HFFc6 (cell line): ENCODE results near the gene ABCF2. TPM values are rescaled to one million over a fixed set of nuclear protein-coding genes. Genes with fewer than 3 reads are reported as not detected.
A peak's percentile ranks its signal among the peaks of the same experiment; 100 is the strongest.

Experiments
- DNase-seq: peaks from one replicate; pipeline ENCODE4 v3.0.0-alpha.2; 2018
- H3K27ac Mint-ChIP-seq: 2 replicates; pipeline ENCODE4 v1.8.0; 2020; ENCODE audit warnings: mild to moderate bottlenecking, mixed read lengths
- H3K27me3 Mint-ChIP-seq: 2 replicates; pipeline ENCODE4 v1.8.0; 2021; ENCODE audit warnings: mild to moderate bottlenecking, moderate library complexity, mixed read lengths; ENCODE audit not compliant: insufficient read depth
- H3K36me3 Mint-ChIP-seq: 2 replicates; pipeline ENCODE4 v1.8.0; 2021; ENCODE audit warnings: low read depth, mixed read lengths
- H3K4me1 Mint-ChIP-seq: 2 replicates; pipeline ENCODE4 v1.8.0; 2020; ENCODE audit warnings: low read depth, mixed read lengths
- H3K4me3 Mint-ChIP-seq: 2 replicates; pipeline ENCODE4 v1.8.0; 2020; ENCODE audit warnings: mild to moderate bottlenecking, moderate library complexity, mixed read lengths
- H3K9me3 Mint-ChIP-seq: 2 replicates; pipeline ENCODE4 v1.8.0; 2020; ENCODE audit warnings: mild to moderate bottlenecking, mixed read lengths
- CTCF ChIP-seq: fragments of 200-600 bp; sonication (generic); IDR thresholded peaks from 2 replicates; pipeline ENCODE4 v1.5.0; 2021; ENCODE audit warnings: antibody characterized with exemption, mild to moderate bottlenecking
- total RNA-seq, 6 experiments: library from RNA; stranded (reverse); fragmentation: NEBNext Ultra II Directional; extraction: Animal tissue kit (Norgen Biotek cat#: 25700); gene quantifications; 2 replicates in 1 of 6; 3 replicates in 5 of 6; pipeline ENCODE4 v1.2.3, GENCODE V29; 2021

ABCF2 gene
- total RNA-seq, 6 experiments from 2014 or later = 63.8 to 79.7 (median 67.8) TPM

DNA sequence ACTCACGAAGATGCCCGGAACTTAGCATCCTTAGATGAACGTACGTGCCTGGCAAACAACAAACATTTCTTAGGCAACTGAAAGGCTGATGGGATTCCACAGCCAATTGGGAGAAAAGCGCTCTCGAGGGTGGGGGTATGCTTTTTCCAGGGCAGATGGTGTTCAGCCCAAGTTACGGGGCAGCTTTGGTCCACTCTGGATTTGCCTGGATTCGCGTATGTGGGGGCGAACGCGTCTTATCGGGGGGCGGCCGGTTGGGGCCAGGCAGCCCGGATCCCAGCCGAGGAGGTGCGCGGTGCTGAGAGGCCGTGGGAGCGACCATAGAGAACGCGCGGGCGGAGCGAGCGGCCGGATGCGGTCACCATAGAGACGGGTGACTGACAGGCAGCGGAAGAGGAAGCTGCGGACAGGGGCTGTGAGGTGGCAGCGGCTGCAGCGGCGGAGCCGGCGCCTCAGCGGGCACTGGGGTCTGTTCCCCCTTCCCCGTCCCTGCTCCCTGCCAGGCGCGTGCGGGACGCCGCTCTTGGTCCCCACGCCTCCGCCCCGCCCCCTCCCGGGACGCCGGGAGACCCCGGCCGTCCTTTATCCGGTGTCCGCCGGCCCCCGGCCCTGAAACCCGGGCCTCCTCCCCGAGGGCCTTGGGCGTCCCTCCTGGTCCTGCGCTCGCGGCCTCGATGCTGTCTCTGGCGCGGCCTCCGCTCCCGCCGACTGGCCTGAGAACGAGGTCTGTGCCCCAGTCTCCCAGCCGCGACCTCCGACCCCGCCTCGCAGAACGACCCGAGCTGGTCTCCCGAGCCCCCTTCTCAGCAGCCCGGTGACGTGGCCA is 5.3 kb upstream of the ABCF2 start, which contains the start of gene CHPF2:
Gene CHPF2 (plus strand): TSS at position 393 of the 826 bp plus-strand sequence. CDS start 1,529 bp downstream, outside the sequence.
- TF ChIP-seq CTCF = no peak
- Mint-ChIP-seq H3K4me1 (peaks cover 55% of the 10 kb centered on the region), H3K36me3 (peaks cover 19% of the 10 kb centered on the region), H3K27me3 (peaks cover 4% of the 10 kb centered on the region), H3K4me3 (peak within 1 kb of the TSS; percentile 99), H3K9me3 (no peaks in the 10 kb centered on the region), H3K27ac (peak within 1 kb of the TSS; percentile 99)
- DNase-seq = peak; percentile 87

- H3K4me3 Mint-ChIP-seq = peak overlapping the region; percentile 99; the same call in 1 of the 2 replicates
Measured at GRCh38 chr7:151231080-151231479, 4.1 kb upstream of the ABCF2 start.

GRCh38 chr7:151229249-151229648 is 2.2 kb upstream of the ABCF2 start:
- Mint-ChIP-seq H3K36me3 (peaks cover 36% of the 10 kb centered on the region), H3K4me3 (no peak overlapping the region), H3K27ac (no peak overlapping the region), H3K9me3 (no peaks in the 10 kb centered on the region), H3K27me3 (peaks cover 4% of the 10 kb centered on the region), H3K4me1 (peaks cover 58% of the 10 kb centered on the region)
- DNase-seq = no peak
- TF ChIP-seq CTCF = no peak

More at GRCh38 chr7:151231080-151231479, 4.1 kb upstream of the ABCF2 start:
- Mint-ChIP-seq H3K27me3 (peaks cover 4% of the 10 kb centered on the region), H3K27ac (peak overlapping the region; percentile 99; the same call in 1 of the 2 replicates), H3K4me1 (peaks cover 55% of the 10 kb centered on the region), H3K9me3 (no peaks in the 10 kb centered on the region), H3K36me3 (peaks cover 20% of the 10 kb centered on the region)
- DNase-seq = no peak
- TF ChIP-seq CTCF = no peak

GRCh38 chr7:151228024-151228866 is 1.2 kb upstream of the ABCF2 start:
- peaks cover 35% of the 10 kb centered on the region for H3K36me3 Mint-ChIP-seq
- H3K9me3 Mint-ChIP-seq = no peaks in the 10 kb centered on the region
- H3K4me3 Mint-ChIP-seq = peak overlapping the region; percentile 97
- H3K4me1 Mint-ChIP-seq = peaks cover 48% of the 10 kb centered on the region
- peaks cover 4% of the 10 kb centered on the region for H3K27me3 Mint-ChIP-seq
- H3K27ac Mint-ChIP-seq = peak overlapping the region; percentile 96
- no peak for TF ChIP-seq CTCF
- DNase-seq = no peak

- Mint-ChIP-seq H3K4me1 (peaks cover 38% of the 10 kb centered on the region), H3K27ac (peak overlapping the region; percentile 96), H3K4me3 (peak overlapping the region; percentile 97), H3K9me3 (no peaks in the 10 kb centered on the region), H3K27me3 (no peaks in the 10 kb centered on the region; the same call in 1 of the 2 replicates), H3K36me3 (peaks cover 35% of the 10 kb centered on the region)
- no peak for DNase-seq
- no peak for TF ChIP-seq CTCF
Measured at GRCh38 chr7:151226560-151226874, 488 bp downstream of the ABCF2 start.
